Psoas muscle (tissue), 8 donors: ENCODE results near the gene TANC1. TPM values are rescaled to one million over a fixed set of nuclear protein-coding genes. Genes with fewer than 3 reads are reported as not detected.

Experiments used
- ATAC-seq, 4 donors: fragments of 200-7000 bp; cut with Tn5 transposase; one replicate each; pipeline ENCODE4 v1.9.1; 2020; ENCODE audit warnings: moderate library complexity in 3 of 4, mild to moderate bottlenecking in 2 of 4
- DNase-seq, 2 donors: peaks; one replicate each; pipeline ENCODE4 v3.0.0-alpha.2; 2020
- H3K27ac ChIP-seq: fragments of 200-600 bp; one replicate; pipeline ENCODE4 v1.8.0; 2022
- H3K27me3 ChIP-seq, 3 donors: fragments of 200-600 bp in 1 of 3; one replicate each; pipeline versions ENCODE4 v1.6.1 to v1.8.0; 2013 to 2022; ENCODE audit warnings: low read length in 2 of 3, mild to moderate bottlenecking in 2 of 3, moderate library complexity in 1 of 3; ENCODE audit not compliant: insufficient read depth in 3 of 3
- H3K36me3 ChIP-seq, 2 donors: fragments of 200-600 bp in 1 of 2; one replicate each; pipeline versions ENCODE4 v1.6.1 to v1.8.0; 2013 to 2022; ENCODE audit warnings: low read depth in 1 of 2, mild to moderate bottlenecking in 1 of 2, moderate library complexity in 1 of 2; ENCODE audit not compliant: insufficient read depth in 1 of 2
- H3K4me1 ChIP-seq: fragments of 200-600 bp; one replicate; pipeline ENCODE4 v1.8.0; 2022
- H3K4me3 ChIP-seq: fragments of 200-600 bp; one replicate; pipeline ENCODE4 v1.8.0; 2022; ENCODE audit warnings: mild to moderate bottlenecking
- H3K9me3 ChIP-seq: fragments of 200-600 bp; one replicate; pipeline ENCODE4 v1.8.0; 2022
- WGBS, 3 donors: extraction: QIAGEN DNeasy Blood & Tissue Kit; methylation state at CpG; one replicate each; pipeline versions ENCODE4 v1.1.6 to v1.1.7; 2013; 5-methylcytosine and 5-hydroxymethylcytosine counted together
- intact Hi-C, 2 donors: fragments of 100-400 bp; cut with DNase I; formaldehyde crosslinking; loops; one replicate each; pipeline versions ENCODE4 v1.11.0 to v1.14.2; 2022
- polyA plus RNA-seq, 3 donors: library from polyadenylated mRNA; stranded (reverse); fragments of 200-250 nt; gene quantifications; one replicate each; pipeline ENCODE4 v1.2.3, GENCODE V29; 2013
- total RNA-seq, 4 donors: library from RNA; stranded (reverse); fragmentation: NEBNext Ultra II Directional in 2 of 4; extraction: Animal tissue kit (Norgen Biotek cat#: 25700) in 2 of 4; gene quantifications; one replicate each; pipeline versions ENCODE4 v1.2.1 to v1.2.4, GENCODE V29; 2021 to 2023
- TF ChIP-seq, protein P1 (sequence below): fragments of 200-600 bp; IDR thresholded peaks from one replicate; pipeline ENCODE4 v1.8.0; 2022; ENCODE audit warnings: antibody characterized with exemption
- donor health status: healthy with polysubstance abuse.
- donor health status: DM: no; HTN: no; CAD: no; lungs with moderate emphysema.
- donor health status: Bipolar disorder and iron deficiency.
- donor health status: healthy.
- donor health status: DM: yes; HTN: yes; CAD: no.
- donor health status: DM: no; HTN: no; CAD: no.
- donor health status: DM: no; HTN: no; CAD: no.
- donor health status: DM: yes; HTN: yes; CAD: no.

The TANC1 gene
- total and polyA plus RNA-seq, 7 donors = 1.9 to 7.5 (median 3.2) TPM

GRCh38 chr2:159226059-159226461, 257.6 kb downstream of the TANC1 start:
- ATAC-seq = peak in 2 of 4 donors; percentile 37 to 45
- no peaks in the 10 kb centered on the region for H3K27me3 ChIP-seq
- peaks cover 9% of the 10 kb centered on the region for H3K4me1 ChIP-seq
- 63 to 73% (median 68%) methylated on average over 5 of the region's 5 CpGs for WGBS, 3 donors
- intact Hi-C loops = no loop called here
- H3K4me3 ChIP-seq = no peak overlapping the region
- TF ChIP-seq, protein P1, sequence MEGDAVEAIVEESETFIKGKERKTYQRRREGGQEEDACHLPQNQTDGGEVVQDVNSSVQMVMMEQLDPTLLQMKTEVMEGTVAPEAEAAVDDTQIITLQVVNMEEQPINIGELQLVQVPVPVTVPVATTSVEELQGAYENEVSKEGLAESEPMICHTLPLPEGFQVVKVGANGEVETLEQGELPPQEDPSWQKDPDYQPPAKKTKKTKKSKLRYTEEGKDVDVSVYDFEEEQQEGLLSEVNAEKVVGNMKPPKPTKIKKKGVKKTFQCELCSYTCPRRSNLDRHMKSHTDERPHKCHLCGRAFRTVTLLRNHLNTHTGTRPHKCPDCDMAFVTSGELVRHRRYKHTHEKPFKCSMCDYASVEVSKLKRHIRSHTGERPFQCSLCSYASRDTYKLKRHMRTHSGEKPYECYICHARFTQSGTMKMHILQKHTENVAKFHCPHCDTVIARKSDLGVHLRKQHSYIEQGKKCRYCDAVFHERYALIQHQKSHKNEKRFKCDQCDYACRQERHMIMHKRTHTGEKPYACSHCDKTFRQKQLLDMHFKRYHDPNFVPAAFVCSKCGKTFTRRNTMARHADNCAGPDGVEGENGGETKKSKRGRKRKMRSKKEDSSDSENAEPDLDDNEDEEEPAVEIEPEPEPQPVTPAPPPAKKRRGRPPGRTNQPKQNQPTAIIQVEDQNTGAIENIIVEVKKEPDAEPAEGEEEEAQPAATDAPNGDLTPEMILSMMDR = no peak
- no peaks in the 10 kb centered on the region for H3K9me3 ChIP-seq
- H3K27ac ChIP-seq = peak overlapping the region; percentile 9
- peaks cover 6 to 32% of the 10 kb centered on the region in 2 donors for H3K36me3 ChIP-seq
- no peak for DNase-seq

GRCh38 chr2:159226608-159227385, 258.4 kb downstream of the TANC1 start:
- no peak for DNase-seq
- H3K9me3 ChIP-seq = no peaks in the 10 kb centered on the region
- no peak for ATAC-seq
- H3K4me1 ChIP-seq = peaks cover 9% of the 10 kb centered on the region
- intact Hi-C loops = no loop called here
- TF ChIP-seq, protein P1 = no peak
- H3K27me3 ChIP-seq = no peaks in the 10 kb centered on the region
- no peak overlapping the region for H3K4me3 ChIP-seq
- H3K27ac ChIP-seq = peak overlapping the region; percentile 9
- H3K36me3 ChIP-seq = peaks cover 3 to 29% of the 10 kb centered on the region in 2 donors

GRCh38 chr2:159227467-159227866, 259.0 kb downstream of the TANC1 start:
- H3K36me3 ChIP-seq = peaks cover 2 to 26% of the 10 kb centered on the region in 2 donors
- H3K4me3 ChIP-seq = no peak overlapping the region
- peaks cover 9% of the 10 kb centered on the region for H3K4me1 ChIP-seq
- H3K27me3 ChIP-seq = no peaks in the 10 kb centered on the region
- TF ChIP-seq, protein P1 = no peak
- H3K9me3 ChIP-seq = no peaks in the 10 kb centered on the region
- DNase-seq = no peak
- intact Hi-C loops = no loop called here
- H3K27ac ChIP-seq = no peak overlapping the region
- ATAC-seq = no peak
- 41 to 52% (median 43%) methylated on average over 3 of the region's 3 CpGs for WGBS, 3 donors

DNA sequence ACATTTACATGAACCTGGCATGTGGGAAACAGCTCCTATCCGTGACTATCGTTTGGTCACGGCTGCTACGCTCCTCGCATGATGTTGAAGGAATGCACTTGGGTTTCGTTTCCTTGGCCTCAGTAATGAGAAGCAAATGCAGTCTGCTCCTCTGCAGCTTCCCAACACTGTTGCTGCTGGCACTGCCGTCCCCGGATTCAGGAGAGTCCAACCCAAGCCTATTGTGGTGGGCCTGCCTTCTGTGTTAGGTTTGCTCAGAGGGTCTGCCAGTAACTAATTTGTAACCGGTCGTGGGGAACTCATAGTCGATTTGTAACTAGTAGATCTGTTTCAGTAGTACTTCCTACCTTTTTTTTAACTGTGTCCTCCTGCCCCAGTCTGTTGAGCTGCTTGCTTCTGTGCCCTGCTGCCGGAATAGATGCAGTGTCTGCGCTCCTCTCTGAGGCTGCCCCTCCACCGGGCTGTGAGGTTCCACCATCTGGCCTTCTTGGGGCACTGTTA, 259.7 kb downstream of the TANC1 start:
- peak; percentile 32 to 46 (median 36) for ATAC-seq
- H3K4me1 ChIP-seq = peaks cover 9% of the 10 kb centered on the region
- WGBS, 3 donors = 43 to 65% (median 46%) methylated on average over 14 of the region's 14 CpGs
- no peak overlapping the region for H3K27ac ChIP-seq
- peaks cover 2 to 29% of the 10 kb centered on the region in 2 donors for H3K36me3 ChIP-seq
- intact Hi-C loops = no loop called here
- no peaks in the 10 kb centered on the region for H3K27me3 ChIP-seq
- no peak for DNase-seq
- no peaks in the 10 kb centered on the region for H3K9me3 ChIP-seq
- TF ChIP-seq, protein P1 = no peak
- H3K4me3 ChIP-seq = no peak overlapping the region
